GM21825 (cell line): ENCODE data around the gene SLC35A1.
A peak's percentile ranks its signal among the peaks of the same experiment; 100 is the strongest.
"Not testable (repeated sequence)": the region's sequence is repeated elsewhere in the genome, so short reads cannot be mapped to it uniquely, and the experiment has no call there.

ENCODE experiments used
- ATAC-seq: cut with Tn5 transposase; IDR thresholded peaks from one replicate; pipeline ENCODE4 v1.9.1; 2021; ENCODE audit warnings: mild to moderate bottlenecking, moderate library complexity; ENCODE audit not compliant: unreplicated experiment

The SLC35A1 gene, protein sequence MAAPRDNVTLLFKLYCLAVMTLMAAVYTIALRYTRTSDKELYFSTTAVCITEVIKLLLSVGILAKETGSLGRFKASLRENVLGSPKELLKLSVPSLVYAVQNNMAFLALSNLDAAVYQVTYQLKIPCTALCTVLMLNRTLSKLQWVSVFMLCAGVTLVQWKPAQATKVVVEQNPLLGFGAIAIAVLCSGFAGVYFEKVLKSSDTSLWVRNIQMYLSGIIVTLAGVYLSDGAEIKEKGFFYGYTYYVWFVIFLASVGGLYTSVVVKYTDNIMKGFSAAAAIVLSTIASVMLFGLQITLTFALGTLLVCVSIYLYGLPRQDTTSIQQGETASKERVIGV

DNA sequence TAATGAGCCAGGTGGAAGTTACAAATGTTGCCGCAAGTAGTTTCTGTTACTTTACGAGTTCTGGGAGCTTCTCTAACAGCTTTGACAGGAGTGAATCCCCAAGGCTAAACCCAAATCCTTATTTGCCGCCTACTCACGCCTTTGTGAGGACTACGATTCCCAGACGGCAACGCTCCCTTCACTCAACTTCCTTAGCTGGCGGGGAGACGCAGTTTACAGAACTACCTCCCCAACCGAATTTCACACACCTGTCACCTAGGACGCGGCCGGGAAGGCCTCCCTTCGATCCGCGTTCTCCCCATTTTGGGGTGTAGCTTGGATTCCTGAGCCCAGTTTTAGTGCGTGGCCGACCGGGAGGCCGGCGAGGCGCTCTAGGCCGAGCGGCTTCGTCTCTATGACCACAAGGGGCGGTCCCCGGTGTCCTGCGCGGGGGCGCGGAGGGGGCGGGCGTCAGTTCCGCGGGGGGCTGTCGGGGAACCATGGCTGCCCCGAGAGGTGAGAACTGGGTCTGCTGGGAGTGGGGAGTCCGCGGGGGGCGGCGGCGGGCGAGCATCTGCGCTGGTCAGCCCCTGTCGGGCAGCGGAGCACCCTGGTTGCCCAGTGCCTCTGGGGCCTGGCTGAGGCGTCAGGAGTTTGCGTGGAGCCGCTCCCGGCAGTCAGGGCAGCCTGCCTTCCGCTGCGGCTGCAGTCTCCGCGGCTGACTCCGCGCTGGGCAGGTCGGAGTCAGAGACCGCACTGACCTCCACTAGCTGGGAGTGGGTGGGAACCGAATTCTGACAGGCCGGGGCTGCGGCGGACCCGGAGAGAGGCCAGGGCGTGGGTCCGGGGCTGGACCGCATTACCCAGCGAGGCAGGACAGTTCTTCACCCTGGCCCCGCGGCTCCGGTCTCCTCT is at the start of gene SLC35A1:
SLC35A1 (plus strand) TSS at position 450 of the 894 bp plus-strand sequence; CDS start at position 480, 30 bp downstream.
- peak; percentile 94 for ATAC-seq

DNA sequence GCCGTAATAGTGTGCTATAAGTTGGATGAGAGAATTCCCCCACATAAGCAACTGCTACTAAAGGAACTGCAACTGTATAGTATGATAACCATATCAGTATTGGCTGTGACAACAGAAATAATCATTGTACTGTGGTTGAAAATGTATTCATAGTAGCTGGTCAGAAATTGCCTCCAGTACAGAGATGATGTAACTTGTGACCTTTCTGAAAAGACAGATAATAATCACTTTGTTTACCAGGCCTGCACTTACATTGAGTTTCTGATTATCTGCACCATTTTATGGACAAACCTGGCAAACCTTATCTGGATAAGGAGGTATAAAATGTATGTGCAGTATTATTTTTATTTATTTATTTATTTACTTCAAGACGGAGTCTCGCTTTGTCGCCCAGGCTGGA is 46.0 kb upstream of the SLC35A1 start:
- no peak for ATAC-seq

DNA sequence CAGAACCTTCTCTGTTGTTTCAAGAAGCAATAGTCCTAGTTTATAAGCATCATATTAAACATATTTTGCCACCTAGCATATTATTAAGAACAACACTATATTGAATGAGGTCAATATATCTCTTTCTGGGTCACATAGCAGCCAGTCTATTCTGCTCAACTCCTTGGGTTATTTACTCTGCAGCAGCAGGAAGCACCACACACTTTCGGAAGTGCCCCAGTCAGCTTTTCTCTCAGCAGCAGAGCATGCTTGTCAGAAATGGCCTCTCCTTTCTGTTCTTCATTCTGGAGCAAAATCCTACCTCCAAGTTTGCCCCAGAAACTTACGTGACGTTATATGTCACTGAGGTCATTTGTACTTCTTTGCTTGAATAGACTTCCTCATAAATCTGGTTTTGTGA is 42.3 kb upstream of the SLC35A1 start:
- no peak for ATAC-seq

DNA sequence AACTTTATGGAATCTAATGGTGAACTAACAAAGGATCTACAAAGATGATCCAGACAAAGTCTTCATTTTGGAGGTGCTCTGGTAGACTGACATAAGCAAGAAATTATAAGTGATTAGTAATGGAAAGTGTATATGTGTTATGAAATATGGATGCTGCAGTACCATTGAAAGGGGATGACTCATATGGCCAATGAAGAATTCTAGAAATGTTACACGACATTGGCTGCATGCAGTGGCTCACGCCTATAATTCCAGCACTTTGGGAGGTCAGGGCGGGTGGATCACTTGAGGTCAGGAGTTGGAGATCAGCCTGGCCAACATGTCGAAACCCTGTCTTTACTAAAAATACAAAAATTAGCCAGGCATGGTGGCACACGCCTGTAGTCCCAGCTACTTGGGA is 41.5 kb upstream of the SLC35A1 start:
- no peak for ATAC-seq

DNA sequence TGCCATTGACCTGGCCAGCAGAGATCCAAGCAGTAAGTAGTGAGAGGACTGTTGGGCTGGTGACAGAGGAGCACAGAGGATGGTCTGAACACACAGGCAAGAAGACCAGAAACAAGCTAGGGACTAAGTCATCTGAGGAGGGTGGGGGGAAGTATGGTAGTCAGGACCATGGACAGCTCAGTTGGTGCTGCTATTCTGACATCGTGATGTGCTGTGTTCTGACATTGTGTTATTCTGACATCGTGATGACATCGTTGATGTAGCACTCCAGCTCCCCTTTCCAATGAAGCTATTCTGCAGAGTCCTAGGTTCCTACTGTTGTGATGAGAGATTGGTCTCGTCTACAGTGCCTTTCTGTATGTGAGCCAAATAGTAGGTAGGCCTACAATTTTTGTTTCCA is 36.3 kb upstream of the SLC35A1 start:
- peak; percentile 75 for ATAC-seq

DNA sequence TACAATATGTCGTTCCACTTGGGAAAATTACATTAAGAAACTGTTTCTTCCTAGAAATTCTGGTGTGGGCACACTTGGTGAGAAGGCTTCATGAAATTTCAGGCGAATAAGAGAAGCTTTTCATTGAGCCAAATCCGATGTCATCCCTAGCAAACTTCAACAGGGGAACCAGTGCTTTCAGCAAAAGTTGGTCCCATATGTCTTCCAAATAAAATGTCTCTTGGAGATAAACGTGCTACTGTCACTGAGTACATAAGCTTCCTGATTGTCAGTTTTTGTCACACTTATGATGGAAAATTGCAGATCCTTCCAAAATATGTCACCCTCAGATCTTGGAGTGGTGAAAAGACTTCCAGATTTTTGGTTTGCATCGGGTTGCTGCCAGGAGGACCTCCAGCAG is 31.1 kb upstream of the SLC35A1 start:
- no peak for ATAC-seq

DNA sequence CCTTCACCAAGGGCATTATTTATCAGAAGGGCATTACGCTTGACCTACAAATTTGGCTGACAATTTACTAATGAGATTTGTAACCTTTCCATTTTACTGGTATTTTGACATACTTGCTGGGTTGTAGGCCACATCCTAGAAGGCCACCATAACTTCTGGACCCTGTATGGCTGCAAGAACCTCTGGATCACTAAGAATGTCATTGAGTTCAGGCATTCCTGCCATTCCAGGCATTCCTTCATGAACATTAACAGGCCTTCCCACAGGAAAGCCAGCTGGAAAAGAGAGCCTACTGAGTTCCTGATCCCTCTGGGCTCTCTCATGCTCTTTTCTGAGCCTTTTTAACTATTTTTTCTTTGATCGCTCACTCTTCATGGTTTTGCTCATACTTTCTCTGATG is 28.4 kb upstream of the SLC35A1 start:
- no peak for ATAC-seq

DNA sequence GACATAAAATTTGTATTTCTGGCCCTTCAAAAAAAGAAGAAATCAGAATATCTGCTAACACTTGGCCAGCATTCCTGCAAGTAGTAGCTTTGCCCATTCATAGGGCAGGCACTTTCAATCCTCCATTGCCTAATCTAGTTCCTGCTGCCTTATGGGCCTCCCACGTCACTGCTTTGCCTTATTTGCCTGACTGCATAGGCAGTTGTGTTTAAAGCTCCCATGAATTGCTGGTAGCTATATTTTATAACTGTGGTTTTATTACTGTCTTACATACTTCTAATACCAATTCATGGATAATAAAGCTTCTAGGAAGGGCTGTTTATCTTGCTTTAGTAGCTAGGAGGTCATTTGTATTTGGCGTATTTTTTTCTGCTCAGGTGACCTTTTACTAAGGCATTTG is 7.7 kb upstream of the SLC35A1 start:
- no peak for ATAC-seq

DNA sequence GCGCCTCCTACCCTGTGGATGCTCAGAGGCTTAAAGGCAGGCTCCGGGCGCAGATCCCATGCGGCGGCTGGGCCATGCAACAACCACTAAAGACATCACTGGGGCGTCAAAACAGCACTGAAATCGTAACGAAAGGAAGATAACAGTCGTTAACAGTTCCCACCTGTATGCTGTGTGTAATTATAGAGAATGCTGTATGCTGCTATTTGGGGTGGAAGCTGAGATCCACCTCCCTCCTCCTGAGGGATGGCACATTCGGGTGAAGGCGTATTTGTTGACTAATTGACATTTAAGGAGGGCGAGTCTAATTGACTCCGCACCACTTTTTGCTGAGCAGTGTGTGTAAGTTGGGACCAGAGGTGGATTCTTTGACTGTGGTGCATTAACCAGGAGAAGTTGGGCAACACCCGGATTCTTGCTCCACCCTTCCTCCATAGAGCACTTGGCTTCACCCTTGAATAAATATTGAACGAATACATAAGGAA is 687 bp downstream of the SLC35A1 start:
- ATAC-seq: peak; percentile 64

DNA sequence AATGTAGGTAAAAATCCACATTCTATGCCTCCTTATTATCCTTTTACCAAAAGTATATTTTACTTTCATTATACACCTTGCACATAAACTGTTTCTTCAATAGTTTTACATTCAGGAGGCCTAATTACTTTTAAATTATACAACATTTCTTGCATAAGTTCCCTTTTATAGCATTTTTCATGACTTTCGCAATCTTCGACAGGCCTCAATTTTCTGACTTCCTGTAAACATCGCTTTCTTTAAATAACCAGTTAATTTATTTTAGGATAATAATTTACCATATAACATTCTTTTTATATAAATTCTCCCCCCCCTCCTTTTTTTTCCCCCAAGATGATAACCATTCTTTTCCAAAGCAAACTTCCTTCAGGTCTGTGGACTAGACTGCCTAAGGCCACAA is 9.2 kb downstream of the SLC35A1 start:
- no peak for ATAC-seq

DNA sequence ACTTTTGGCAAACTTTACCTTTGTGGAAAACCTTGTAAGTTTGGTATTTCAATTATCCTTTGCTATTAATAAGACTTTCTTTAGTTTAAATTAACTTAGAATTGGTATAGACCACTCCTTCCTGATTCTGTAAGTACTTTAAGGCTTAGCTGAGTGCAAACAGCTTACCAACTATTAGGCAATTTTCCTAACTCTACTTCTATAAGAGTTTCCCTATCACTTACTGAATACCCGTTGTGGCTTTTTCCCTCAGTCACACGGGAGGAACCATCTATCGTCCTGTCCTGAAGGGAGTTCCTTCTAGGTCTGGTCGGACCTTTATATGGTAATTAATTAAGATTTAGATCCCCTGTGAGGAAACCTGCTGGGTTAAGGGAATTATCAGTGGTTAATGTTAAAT is 9.6 kb downstream of the SLC35A1 start:
- no peak for ATAC-seq

DNA sequence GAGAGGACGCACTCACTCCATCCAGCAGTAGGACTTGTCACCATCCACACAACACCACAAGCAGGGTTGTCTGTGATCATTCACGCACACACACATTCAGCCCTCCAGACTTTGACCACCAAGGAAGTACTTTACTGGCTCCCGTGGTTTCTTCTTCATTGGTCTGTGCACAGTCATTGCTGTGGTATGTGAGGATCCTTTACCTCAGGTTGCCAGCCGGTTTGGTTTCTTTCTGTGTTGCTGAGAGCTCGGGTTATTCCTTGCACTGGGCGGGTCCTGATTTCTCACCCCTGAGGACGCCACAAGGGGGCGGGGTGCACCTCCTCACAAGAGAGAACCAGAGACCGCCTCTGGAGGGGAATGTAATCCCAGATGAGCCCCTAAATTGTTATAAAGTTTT is 11.2 kb downstream of the SLC35A1 start:
- ATAC-seq: no peak

DNA sequence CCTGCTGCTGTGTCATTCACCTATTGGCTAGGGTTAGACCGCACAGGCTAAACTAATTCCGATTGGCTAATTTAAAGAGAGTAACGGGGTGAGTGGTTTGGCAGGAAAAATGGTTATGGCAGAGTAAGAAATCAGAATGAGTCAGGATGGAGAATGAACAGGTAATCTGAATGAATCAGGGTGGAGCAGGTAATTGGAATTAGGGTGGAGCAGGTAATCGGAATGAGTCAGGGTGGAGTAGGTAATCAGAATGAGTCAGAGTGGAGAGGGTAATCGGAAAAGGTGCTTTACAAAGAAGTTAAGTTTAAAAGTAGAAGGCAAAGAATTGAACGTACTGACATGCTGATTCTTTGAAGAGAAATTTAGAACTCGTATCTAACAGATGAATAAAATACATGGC is 11.7 kb downstream of the SLC35A1 start:
- ATAC-seq: no peak

DNA sequence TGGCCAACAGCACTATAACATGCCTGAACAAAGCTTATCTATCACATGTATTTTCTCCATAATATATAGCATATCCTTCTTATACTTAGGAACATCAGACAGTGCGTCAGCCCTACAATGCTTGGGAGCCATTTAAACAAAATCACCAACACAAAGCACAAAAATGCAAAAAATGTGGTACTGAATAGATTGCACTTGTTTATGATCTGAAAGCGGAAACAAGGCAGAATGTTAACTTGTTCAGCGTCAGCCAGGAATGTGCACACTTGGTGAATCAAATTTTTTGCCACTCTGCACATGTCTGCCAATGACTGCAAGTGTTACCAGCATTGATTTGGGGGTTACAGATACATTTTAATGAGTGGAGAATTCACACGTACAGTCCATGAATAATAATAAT is 14.8 kb downstream of the SLC35A1 start:
- ATAC-seq: no peak

DNA sequence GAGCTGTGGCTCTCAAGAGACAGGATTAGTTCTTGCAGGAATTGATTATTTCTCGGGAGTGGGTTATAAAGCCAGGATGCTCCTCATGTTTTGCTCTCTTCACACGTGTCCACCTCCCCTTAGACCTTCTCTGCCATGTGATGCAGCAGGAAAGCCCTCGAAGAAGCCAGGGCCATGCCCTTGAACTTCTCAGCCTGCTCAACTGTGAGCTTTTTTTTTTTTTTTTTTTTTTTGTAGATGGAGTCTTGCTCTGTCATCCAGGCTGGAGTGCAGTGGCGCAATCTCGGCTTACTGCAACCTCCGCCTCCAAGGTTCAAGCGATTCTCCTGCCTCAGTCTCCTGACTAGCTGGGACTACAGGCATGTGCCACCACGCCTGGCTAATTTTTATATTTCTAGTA is 16.6 kb downstream of the SLC35A1 start:
- not testable (repeated sequence) for ATAC-seq

DNA sequence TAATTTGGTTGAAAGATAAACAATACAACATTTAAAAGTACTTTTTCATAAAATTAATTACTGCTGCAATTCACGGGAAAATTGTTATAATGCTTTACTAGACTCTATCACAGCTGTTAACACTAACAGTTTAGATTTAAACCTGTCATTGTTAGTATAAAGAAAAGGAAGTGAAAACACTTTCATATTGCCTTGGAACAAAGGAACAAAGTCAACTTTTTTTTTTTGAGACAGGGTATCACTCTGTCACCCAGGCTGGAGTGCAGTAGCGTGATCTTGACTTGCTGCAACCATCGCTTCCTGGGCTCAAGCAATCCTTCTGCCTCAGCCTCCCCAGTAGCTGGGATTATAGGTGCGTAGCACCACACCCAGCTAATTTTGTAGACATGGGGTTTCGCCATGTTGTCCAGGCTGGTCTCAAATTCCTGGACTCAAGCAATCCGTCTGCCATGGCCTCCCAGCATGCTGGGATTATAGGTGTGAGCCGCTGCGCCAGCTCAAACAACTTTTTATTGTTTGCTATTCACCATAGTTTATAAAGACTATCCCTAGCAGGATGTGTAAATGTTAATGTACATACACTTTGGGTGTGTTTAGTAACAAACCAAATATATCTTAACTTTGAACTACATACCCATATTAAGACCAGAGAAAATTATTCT is 22.1 kb downstream of the SLC35A1 start:
- ATAC-seq: no peak

DNA sequence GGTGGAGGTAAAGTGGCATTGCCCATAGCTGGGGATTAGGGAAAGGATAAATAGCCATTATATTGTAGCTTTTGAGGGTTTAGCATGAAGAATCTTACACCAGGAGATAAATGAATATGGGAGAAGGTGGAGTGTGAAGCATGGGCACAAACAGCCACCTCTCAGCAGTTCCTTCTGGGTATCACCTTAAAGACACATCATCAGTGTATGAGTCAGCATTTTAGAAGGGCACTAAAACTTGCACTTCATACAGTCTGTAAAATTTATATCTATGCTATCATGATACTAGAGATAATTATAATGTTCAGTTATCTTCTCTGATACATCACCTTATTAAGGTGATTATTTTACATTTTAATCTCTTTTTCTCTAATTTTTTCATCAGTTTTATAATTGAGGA is 25.3 kb downstream of the SLC35A1 start:
- ATAC-seq: no peak

DNA sequence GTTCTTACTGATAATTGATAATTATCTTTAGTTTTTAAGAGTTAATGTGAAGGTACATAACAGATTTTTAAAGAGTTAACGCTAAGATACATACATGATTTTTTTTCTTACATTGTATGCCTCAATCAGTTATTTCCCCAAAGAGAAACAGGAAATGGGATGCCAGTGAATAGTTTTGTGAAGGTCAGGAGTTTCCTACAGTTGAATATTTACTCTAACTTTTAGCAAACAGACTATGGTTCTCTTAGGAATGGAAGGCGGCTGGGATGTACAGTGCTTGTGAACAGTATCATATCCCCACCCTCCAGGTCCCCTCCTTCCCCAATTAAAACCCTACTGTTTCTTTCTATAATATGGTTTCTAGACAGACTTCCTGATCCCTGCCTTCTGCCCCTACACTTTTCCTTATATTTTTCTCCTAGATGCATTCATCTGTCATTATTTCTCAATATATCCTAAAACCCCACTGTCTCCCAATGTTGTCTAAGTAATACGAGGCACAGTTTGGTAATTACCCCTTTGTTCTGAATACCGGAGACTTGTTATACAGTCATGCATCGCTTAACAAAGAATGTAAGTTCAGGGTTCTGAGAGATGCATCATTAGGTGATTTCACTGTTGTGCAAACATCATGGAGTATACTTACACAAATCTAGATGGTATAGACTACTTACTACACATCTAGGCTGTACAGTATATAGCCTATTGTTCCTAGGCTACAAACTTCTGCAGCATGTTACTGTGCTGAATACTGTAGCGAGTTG is 29.2 kb downstream of the SLC35A1 start:
- no peak for ATAC-seq

DNA sequence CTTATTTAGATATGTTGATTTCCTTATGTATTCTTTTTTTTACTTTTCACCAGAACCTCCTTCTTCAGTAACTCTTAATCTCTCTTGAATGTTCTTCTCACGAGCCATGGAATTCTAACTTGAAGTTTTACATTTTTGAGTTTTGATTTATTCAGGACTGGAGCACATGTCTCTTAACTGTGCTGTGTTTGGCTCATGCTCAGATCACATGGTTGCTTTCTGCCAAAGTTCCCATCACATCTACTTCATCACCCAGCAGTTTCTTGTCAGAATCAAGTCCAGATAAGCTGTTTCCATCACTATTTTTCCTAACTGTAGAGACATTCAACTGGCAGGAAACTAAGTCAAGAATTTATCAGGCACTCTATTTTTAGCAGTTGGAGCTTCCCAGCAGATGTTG is 31.7 kb downstream of the SLC35A1 start:
- ATAC-seq: no peak

DNA sequence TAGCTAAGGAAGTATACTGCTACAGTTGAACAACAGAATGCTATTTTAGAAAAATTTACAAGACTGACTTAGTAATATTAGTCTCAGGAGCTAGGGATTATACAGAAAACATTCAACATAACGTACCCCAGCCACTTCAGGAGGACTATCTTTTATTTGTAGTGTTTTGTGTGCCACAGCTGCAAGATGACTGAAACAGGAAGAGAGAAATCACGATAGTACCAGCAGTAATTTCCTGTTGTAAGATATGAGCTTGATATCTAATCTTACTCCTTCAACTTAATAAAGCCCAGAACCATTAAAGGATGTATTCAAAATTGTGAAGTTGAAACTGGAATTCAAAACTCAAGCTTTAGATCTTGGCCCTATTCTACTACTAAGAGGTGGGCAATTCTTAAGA is 42.1 kb downstream of the SLC35A1 start:
- ATAC-seq: no peak

DNA sequence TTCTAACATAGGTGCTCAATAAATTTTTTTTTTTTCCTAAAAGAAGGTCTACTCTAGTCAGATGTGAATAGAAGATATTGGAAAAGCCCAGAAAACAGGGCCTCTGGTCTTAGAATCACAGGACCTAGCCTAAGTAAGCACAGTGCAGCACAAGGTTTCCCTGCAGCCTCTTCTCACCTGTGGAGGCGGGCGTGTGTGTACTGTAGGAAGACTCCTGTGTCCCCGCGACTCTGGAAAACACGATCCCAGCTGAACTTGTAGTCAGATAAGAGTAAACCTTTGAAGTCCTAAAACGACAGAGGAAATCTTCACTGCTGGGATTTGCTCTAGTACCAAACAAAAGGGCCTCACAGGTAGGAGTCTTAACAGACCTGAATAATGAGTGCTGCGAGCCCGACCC is 45.7 kb downstream of the SLC35A1 start:
- no peak for ATAC-seq
